Measurements from ENCODE around the gene WNT9A.

WNT9A gene

GRCh38 chr1:227955808-227956207, 8.1 kb upstream of the WNT9A start:
- no peak for DNase-seq (ENCODE audit: low read depth in 1 of 2, low spot score in 1 of 2)
- TF ChIP-seq SPI1 (IDR thresholded peaks at IDR 0.05; ENCODE audit: borderline replicate concordance, low read depth) (no peak), POLR2AphosphoS5 (IDR thresholded peaks at IDR 0.05; ENCODE audit: low read depth) (no peak), REST (IDR thresholded peaks at IDR 0.05; ENCODE audit: insufficient replicate concordance, low read depth) (no peak), CTCF (IDR thresholded peaks at IDR 0.05; ENCODE audit: insufficient read depth, low read length) (no peak), GABPA (IDR thresholded peaks at IDR 0.05; ENCODE audit: low read depth) (no peak)
- Histone ChIP-seq H3K4me3 (replicated peaks; ENCODE audit: insufficient read depth, low read length) (no peak overlapping the region), H3K27ac (replicated peaks) (no peak overlapping the region), H3K27me3 (ENCODE audit: insufficient read depth, poor library complexity, severe bottlenecking) (peaks cover 2% of the 10 kb centered on the region)

GRCh38 chr1:227954163-227954850, 6.6 kb upstream of the WNT9A start:
- TF ChIP-seq REST (IDR thresholded peaks at IDR 0.05; ENCODE audit: insufficient replicate concordance, low read depth) (no peak), SPI1 (IDR thresholded peaks at IDR 0.05; ENCODE audit: borderline replicate concordance, low read depth) (no peak), GABPA (IDR thresholded peaks at IDR 0.05; ENCODE audit: low read depth) (no peak), POLR2AphosphoS5 (IDR thresholded peaks at IDR 0.05; ENCODE audit: low read depth) (no peak), CTCF (IDR thresholded peaks at IDR 0.05; ENCODE audit: insufficient read depth, low read length) (no peak)
- DNase-seq (ENCODE audit: low read depth in 1 of 2, low spot score in 1 of 2), result no peak
- Histone ChIP-seq H3K27me3 (ENCODE audit: insufficient read depth, poor library complexity, severe bottlenecking) (peaks cover 3% of the 10 kb centered on the region), H3K27ac (replicated peaks) (no peak overlapping the region), H3K4me3 (replicated peaks; ENCODE audit: insufficient read depth, low read length) (no peak overlapping the region)

GRCh38 chr1:227953022-227953412, 5.3 kb upstream of the WNT9A start:
- TF ChIP-seq REST (IDR thresholded peaks at IDR 0.05; ENCODE audit: insufficient replicate concordance, low read depth) (no peak), SPI1 (IDR thresholded peaks at IDR 0.05; ENCODE audit: borderline replicate concordance, low read depth) (no peak), CTCF (IDR thresholded peaks at IDR 0.05; ENCODE audit: insufficient read depth, low read length) (no peak), GABPA (IDR thresholded peaks at IDR 0.05; ENCODE audit: low read depth) (no peak), POLR2AphosphoS5 (IDR thresholded peaks at IDR 0.05; ENCODE audit: low read depth) (no peak)
- no peak for DNase-seq (ENCODE audit: low read depth in 1 of 2, low spot score in 1 of 2)
- no peak overlapping the region for H3K4me3 ChIP-seq (replicated peaks; ENCODE audit: insufficient read depth, low read length)
- peaks cover 16% of the 10 kb centered on the region for H3K27me3 ChIP-seq (ENCODE audit: insufficient read depth, poor library complexity, severe bottlenecking)
- no peak overlapping the region for H3K27ac ChIP-seq (replicated peaks)
